K562 (cell line): ENCODE data around the gene ARHGDIA. TPM values are rescaled to one million over a fixed set of nuclear protein-coding genes. Genes with fewer than 3 reads are reported as not detected.

ENCODE experiments used
- AFF4 ChIP-seq: sonication (generic); formaldehyde crosslinking; IDR thresholded peaks from 2 replicates; pipeline ENCODE4 v1.8.0; 2023; ENCODE audit warnings: mild to moderate bottlenecking, missing genetic modification reagents
- IRF9 ChIP-seq: fragments of 450-650 bp; IDR thresholded peaks from 2 replicates; pipeline ENCODE4 v1.6.1; 2016; ENCODE audit warnings: missing biosample characterization, missing genetic modification characterization
- LEF1 ChIP-seq: fragments of 450-650 bp; IDR thresholded peaks from 2 replicates; pipeline ENCODE4 v1.6.1; 2016; ENCODE audit warnings: mild to moderate bottlenecking
- MITF ChIP-seq: IDR thresholded peaks from 2 replicates; pipeline ENCODE4 v1.6.1; 2014; ENCODE audit warnings: antibody characterized with exemption
- MNT ChIP-seq, 2 experiments: fragments of 450-650 bp; conservative IDR thresholded peaks; 2 replicates each; pipeline ENCODE4 v1.6.1; 2017; ENCODE audit warnings: mild to moderate bottlenecking in 2 of 2, moderate library complexity in 2 of 2
- NR2F6 ChIP-seq: fragments of 450-650 bp; formaldehyde crosslinking; IDR thresholded peaks from 2 replicates; pipeline ENCODE4 v1.4.0; 2020; ENCODE audit warnings: mild to moderate bottlenecking
- PTBP1 ChIP-seq: fragments of 200-400 bp; formaldehyde crosslinking; IDR thresholded peaks from 2 replicates; pipeline ENCODE4 v1.6.1; 2017; ENCODE audit warnings: low read depth, low read length
- RBM34 ChIP-seq: fragments of 200-400 bp; formaldehyde crosslinking; IDR thresholded peaks from 2 replicates; pipeline ENCODE4 v1.6.1; 2018; ENCODE audit warnings: low read length, borderline replicate concordance; ENCODE audit not compliant: insufficient read depth
- RNF219 ChIP-seq: fragments of 250-450 bp; sonication (Bioruptor Pico); IDR thresholded peaks from 2 replicates; pipeline ENCODE4 v1.5.0; 2022; ENCODE audit warnings: mild to moderate bottlenecking
- SRSF1 ChIP-seq: fragments of 200-400 bp; formaldehyde crosslinking; IDR thresholded peaks from 2 replicates; pipeline ENCODE4 v1.6.1; 2017; ENCODE audit warnings: mild to moderate bottlenecking, low read depth, low read length, moderate library complexity
- STAG1 ChIP-seq: sonication (generic); formaldehyde crosslinking; IDR thresholded peaks from 2 replicates; pipeline ENCODE4 v1.5.0; 2020; ENCODE audit warnings: missing genetic modification reagents, borderline replicate concordance
- USF1 ChIP-seq: sonication (generic); formaldehyde crosslinking; IDR thresholded peaks from 2 replicates; pipeline ENCODE4 v1.9.0; 2022; ENCODE audit warnings: mild to moderate bottlenecking, missing genetic modification reagents
- ZNF174 ChIP-seq: fragments of 250-450 bp; sonication (Bioruptor Pico); IDR thresholded peaks from 2 replicates; pipeline ENCODE4 v1.4.0; 2020; ENCODE audit warnings: mild to moderate bottlenecking
- ZNF644 ChIP-seq: fragments of 200-800 bp; sonication (Bioruptor generic); IDR thresholded peaks from 2 replicates; pipeline ENCODE4 v1.6.1; 2016; ENCODE audit warnings: low read depth, missing genetic modification characterization, missing compliant biosample characterization
- polyA plus RNA-seq, 8 experiments: library from polyadenylated mRNA; depleted of rRNA in 4 of 8; stranded (reverse) in 5 of 8; unstranded in 3 of 8; fragments of >200 nt; fragmentation: Nextera tagmentation in 2 of 8; fragmentation: Illumina TruSeq in 1 of 8; extraction: Ambion mirVana in 2 of 8; extraction: Trizol in 1 of 8; gene quantifications; 2 replicates each; pipeline versions ENCODE4 v1.2.1 to v1.2.3, GENCODE V29; 2011 to 2014; ENCODE audit warnings: inconsistent platforms in 1 of 8, missing spikeins in 1 of 8
- total RNA-seq, 7 experiments: library from RNA; depleted of rRNA in 6 of 7; stranded (reverse); fragments of >200 nt in 6 of 7; fragmentation: Illumina TruSeq in 2 of 7; extraction: Trizol in 2 of 7; gene quantifications; 2 replicates each; pipeline versions ENCODE4 v1.2.1 to v1.2.3, GENCODE V29; 2011 to 2021; ENCODE audit warnings: low replicate concordance in 1 of 7

Gene ARHGDIA
- total and polyA plus RNA-seq, 9 of the 15 experiments (the other 6 are each of a cell fraction or from before 2014, with no cell fraction given), result 9.6 to 340 (median 97.6) TPM

- TF ChIP-seq SRSF1, result no peak
- TF ChIP-seq RNF219 (CRISPR knock-in tag), result no peak
- TF ChIP-seq PTBP1, result no peak
- TF ChIP-seq MITF, result no peak
- peak; percentile 65 for TF ChIP-seq USF1 (CRISPR knock-in tag)
- TF ChIP-seq ZNF174 (CRISPR knock-in tag), result no peak; the same call in 1 of the 2 replicates
- TF ChIP-seq MNT (conservative IDR thresholded peaks at IDR 0.05), result peak; percentile 97 to 98
- no peak for TF ChIP-seq STAG1 (CRISPR knock-in tag)
- peak; percentile 84 for TF ChIP-seq IRF9 (tag)
- no peak for TF ChIP-seq RBM34
- TF ChIP-seq NR2F6 (CRISPR knock-in tag), result 0 out of 2 replicates have a peak, but pooled peaks have one; percentile 30
- peak; percentile 100 for TF ChIP-seq ZNF644
- no peak for TF ChIP-seq AFF4
- peak; percentile 61; the same call in 1 of the 2 replicates for TF ChIP-seq LEF1
Observed at GRCh38 chr17:81860756-81861568, 10.2 kb downstream of the ARHGDIA start (continued).
